Fibroblast of upper back skin (primary cell): ENCODE measurements around the gene GPATCH8.
"Not testable (repeated sequence)": the region's sequence is repeated elsewhere in the genome, so short reads cannot be mapped to it uniquely, and the experiment has no call there.

Experiments used
- DNase-seq: peaks from one replicate; pipeline ENCODE4 v3.0.0-alpha.2; 2013

Gene GPATCH8

GRCh38 chr17:44394112-44394511, 109.1 kb downstream of the GPATCH8 start:
- not testable (repeated sequence) for DNase-seq

- DNase-seq, result no peak
Observed at GRCh38 chr17:44390250-44390870, 112.8 kb downstream of the GPATCH8 start.

GRCh38 chr17:44389723-44390202, 113.4 kb downstream of the GPATCH8 start:
- no peak for DNase-seq

- no peak for DNase-seq
Observed at GRCh38 chr17:44389281-44389680, 113.9 kb downstream of the GPATCH8 start, which contains the start of gene ITGA2B. ITGA2B (minus strand) TSS chr17:44389649; CDS start chr17:44389473, 176 bp downstream.

GRCh38 chr17:44387804-44388203, 115.4 kb downstream of the GPATCH8 start:
- DNase-seq, result no peak

GRCh38 chr17:44386182-44386525, 117.1 kb downstream of the GPATCH8 start:
- DNase-seq, result no peak

GRCh38 chr17:44385287-44386181, 117.7 kb downstream of the GPATCH8 start:
- DNase-seq, result peak; percentile 70

- DNase-seq, result no peak
Observed at GRCh38 chr17:44384823-44385286, 118.4 kb downstream of the GPATCH8 start.

- no peak for DNase-seq
Observed at GRCh38 chr17:44384281-44384822, 118.9 kb downstream of the GPATCH8 start.

- DNase-seq, result no peak
Observed at GRCh38 chr17:44383861-44384260, 119.3 kb downstream of the GPATCH8 start.

GRCh38 chr17:44383363-44383762, 119.8 kb downstream of the GPATCH8 start:
- no peak for DNase-seq

- no peak for DNase-seq
Observed at GRCh38 chr17:44382917-44383316, 120.3 kb downstream of the GPATCH8 start.

- no peak for DNase-seq
Observed at GRCh38 chr17:44381810-44382305, 121.3 kb downstream of the GPATCH8 start.

- DNase-seq, result no peak
Observed at GRCh38 chr17:44380767-44381166, 122.4 kb downstream of the GPATCH8 start.

- no peak for DNase-seq
Observed at GRCh38 chr17:44379887-44380286, 123.3 kb downstream of the GPATCH8 start.

GRCh38 chr17:44378171-44378705, 125.0 kb downstream of the GPATCH8 start:
- DNase-seq, result no peak

GRCh38 chr17:44376779-44377178, 126.4 kb downstream of the GPATCH8 start:
- no peak for DNase-seq

- peak; percentile 21 for DNase-seq
Observed at GRCh38 chr17:44376124-44376523, 127.1 kb downstream of the GPATCH8 start.

- no peak for DNase-seq
Observed at GRCh38 chr17:44375196-44376017, 127.8 kb downstream of the GPATCH8 start.

GRCh38 chr17:44374306-44375195, 128.7 kb downstream of the GPATCH8 start:
- no peak for DNase-seq

- DNase-seq, result no peak
Observed at GRCh38 chr17:44372036-44372435, 131.2 kb downstream of the GPATCH8 start.
